Vagina (tissue), 2 donors: Measurements from ENCODE around the gene DTX4. TPM values are rescaled to one million over a fixed set of nuclear protein-coding genes. Genes with fewer than 3 reads are reported as not detected.

Source experiments
- DNase-seq, 2 donors: peaks; one replicate each; pipeline ENCODE4 v3.0.0-alpha.2; 2017; ENCODE audit errors: extremely low spot score in 2 of 2
- H3K27ac ChIP-seq: fragments of 200-600 bp; sonication (generic); one replicate; pipeline ENCODE4 v1.5.1; 2019
- H3K27me3 ChIP-seq: fragments of 200-600 bp; sonication (generic); one replicate; pipeline ENCODE4 v1.5.1; 2019
- H3K36me3 ChIP-seq, 2 donors: fragments of 200-600 bp; sonication (generic); one replicate each; pipeline ENCODE4 v1.5.1; 2017 to 2019
- H3K4me1 ChIP-seq: fragments of 200-600 bp; sonication (generic); one replicate; pipeline ENCODE4 v1.5.1; 2019
- H3K4me3 ChIP-seq, 2 donors: fragments of 200-600 bp; sonication (generic); 1 replicate in 1 of 2; 2 replicates in 1 of 2; pipeline ENCODE4 v1.5.1; 2016 to 2019
- H3K9me3 ChIP-seq: fragments of 200-600 bp; sonication (generic); one replicate; pipeline ENCODE4 v1.5.1; 2019
- POLR2A ChIP-seq, 2 donors: fragments of 450-650 bp; IDR thresholded peaks; one replicate each; pipeline ENCODE4 v1.6.1; 2017; ENCODE audit warnings: antibody characterized with exemption in 2 of 2, mild to moderate bottlenecking in 2 of 2, moderate library complexity in 2 of 2
- POLR2AphosphoS5 ChIP-seq, 2 donors: sonication (generic); formaldehyde crosslinking; IDR thresholded peaks; one replicate each; pipeline ENCODE4 v1.9.0; 2017; ENCODE audit warnings: antibody characterized with exemption in 2 of 2, mild to moderate bottlenecking in 2 of 2, low read depth in 1 of 2; ENCODE audit not compliant: insufficient read depth in 1 of 2
- intact Hi-C: fragments of 100-400 bp; cut with DNase I; formaldehyde crosslinking; loops from one replicate; pipeline ENCODE4 v1.15.1; 2023
- total RNA-seq: library from RNA; depleted of rRNA; stranded (reverse); fragments of >200 nt; gene quantifications from one replicate; pipeline ENCODE4 v1.2.3, GENCODE V29; 2016
- TF ChIP-seq, protein P1 (sequence below), 3 experiments: fragments of 450-650 bp in 2 of 3; fragments of 200-600 bp in 1 of 3; sonication (generic) in 1 of 3; IDR thresholded peaks; one replicate each; pipeline ENCODE4 v1.5.1; 2017 to 2019; ENCODE audit warnings: antibody characterized with exemption in 3 of 3, mild to moderate bottlenecking in 2 of 3, moderate library complexity in 2 of 3

The DTX4 gene
- total RNA-seq, 1 donor from 2014 or later, result 8.1 TPM

DNA sequence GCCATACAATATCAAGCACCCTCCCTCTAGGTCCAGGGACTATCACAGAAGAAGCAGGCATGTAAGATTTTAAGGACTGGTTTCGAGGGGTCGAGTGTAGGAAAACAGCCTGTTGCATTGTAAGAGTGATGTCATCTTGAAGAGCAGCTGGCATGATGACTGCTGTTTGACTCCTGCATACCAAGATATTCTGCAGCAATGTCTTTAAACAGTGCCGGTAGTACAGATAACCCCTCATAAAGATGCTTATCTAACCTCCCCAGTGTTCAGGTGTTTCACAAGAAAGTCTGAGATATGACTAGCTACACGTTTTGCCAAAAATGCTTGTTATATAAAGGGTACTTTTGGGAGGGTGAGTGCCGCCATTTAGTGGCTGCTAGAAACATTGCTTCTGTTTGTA, 17.3 kb upstream of the DTX4 start:
- Histone ChIP-seq H3K27me3 (no peaks in the 10 kb centered on the region), H3K4me1 (peaks cover 3% of the 10 kb centered on the region), H3K36me3 (no peaks in the 10 kb centered on the region), H3K27ac (no peak overlapping the region), H3K4me3 (no peak overlapping the region), H3K9me3 (no peaks in the 10 kb centered on the region)
- no peak for DNase-seq
- intact Hi-C loops, result loop anchor here (10.0 kb wide), 1 partner anchor 500 kb away; no protein-coding TSS in a partner anchor
- no peak for TF ChIP-seq POLR2A (IDR thresholded peaks at IDR 0.05)
- TF ChIP-seq, protein P1, sequence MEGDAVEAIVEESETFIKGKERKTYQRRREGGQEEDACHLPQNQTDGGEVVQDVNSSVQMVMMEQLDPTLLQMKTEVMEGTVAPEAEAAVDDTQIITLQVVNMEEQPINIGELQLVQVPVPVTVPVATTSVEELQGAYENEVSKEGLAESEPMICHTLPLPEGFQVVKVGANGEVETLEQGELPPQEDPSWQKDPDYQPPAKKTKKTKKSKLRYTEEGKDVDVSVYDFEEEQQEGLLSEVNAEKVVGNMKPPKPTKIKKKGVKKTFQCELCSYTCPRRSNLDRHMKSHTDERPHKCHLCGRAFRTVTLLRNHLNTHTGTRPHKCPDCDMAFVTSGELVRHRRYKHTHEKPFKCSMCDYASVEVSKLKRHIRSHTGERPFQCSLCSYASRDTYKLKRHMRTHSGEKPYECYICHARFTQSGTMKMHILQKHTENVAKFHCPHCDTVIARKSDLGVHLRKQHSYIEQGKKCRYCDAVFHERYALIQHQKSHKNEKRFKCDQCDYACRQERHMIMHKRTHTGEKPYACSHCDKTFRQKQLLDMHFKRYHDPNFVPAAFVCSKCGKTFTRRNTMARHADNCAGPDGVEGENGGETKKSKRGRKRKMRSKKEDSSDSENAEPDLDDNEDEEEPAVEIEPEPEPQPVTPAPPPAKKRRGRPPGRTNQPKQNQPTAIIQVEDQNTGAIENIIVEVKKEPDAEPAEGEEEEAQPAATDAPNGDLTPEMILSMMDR (IDR thresholded peaks at IDR 0.05), result no peak
- TF ChIP-seq POLR2AphosphoS5 (IDR thresholded peaks at IDR 0.05; ENCODE audit: insufficient read depth in 1 of 2, low read depth in 1 of 2), result no peak

DNA sequence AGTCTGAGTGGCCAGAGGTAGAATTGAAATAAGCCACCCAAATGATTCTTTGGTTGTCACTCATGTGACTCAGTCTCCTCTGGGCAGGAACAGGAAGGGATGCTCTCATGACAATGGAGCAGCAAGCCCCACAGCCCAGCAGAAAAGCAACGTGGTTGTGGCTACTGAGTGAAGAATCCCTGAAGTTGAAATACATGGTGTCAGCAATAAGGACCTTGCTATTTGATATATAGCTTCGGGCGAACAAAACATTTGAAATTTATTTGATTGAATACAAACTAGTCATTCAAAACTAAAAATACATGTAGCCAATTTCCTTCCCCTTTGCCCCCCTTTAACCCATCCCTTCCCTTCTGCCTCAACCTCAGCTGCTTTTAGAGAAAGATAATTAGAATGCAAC, 14.5 kb upstream of the DTX4 start:
- DNase-seq, result peak in 1 of 2 donors; percentile 32
- intact Hi-C loops, result loop anchor here (10.0 kb wide), 1 partner anchor 503 kb away; no protein-coding TSS in a partner anchor
- no peaks in the 10 kb centered on the region for H3K36me3 ChIP-seq
- no peaks in the 10 kb centered on the region for H3K27me3 ChIP-seq
- no peak overlapping the region for H3K27ac ChIP-seq
- H3K4me3 ChIP-seq, result no peak overlapping the region
- peaks cover 3% of the 10 kb centered on the region for H3K4me1 ChIP-seq
- no peaks in the 10 kb centered on the region for H3K9me3 ChIP-seq
- TF ChIP-seq, protein P1 (IDR thresholded peaks at IDR 0.05), result no peak
- TF ChIP-seq POLR2A (IDR thresholded peaks at IDR 0.05) (no peak), POLR2AphosphoS5 (IDR thresholded peaks at IDR 0.05; ENCODE audit: insufficient read depth in 1 of 2, low read depth in 1 of 2) (no peak)

DNA sequence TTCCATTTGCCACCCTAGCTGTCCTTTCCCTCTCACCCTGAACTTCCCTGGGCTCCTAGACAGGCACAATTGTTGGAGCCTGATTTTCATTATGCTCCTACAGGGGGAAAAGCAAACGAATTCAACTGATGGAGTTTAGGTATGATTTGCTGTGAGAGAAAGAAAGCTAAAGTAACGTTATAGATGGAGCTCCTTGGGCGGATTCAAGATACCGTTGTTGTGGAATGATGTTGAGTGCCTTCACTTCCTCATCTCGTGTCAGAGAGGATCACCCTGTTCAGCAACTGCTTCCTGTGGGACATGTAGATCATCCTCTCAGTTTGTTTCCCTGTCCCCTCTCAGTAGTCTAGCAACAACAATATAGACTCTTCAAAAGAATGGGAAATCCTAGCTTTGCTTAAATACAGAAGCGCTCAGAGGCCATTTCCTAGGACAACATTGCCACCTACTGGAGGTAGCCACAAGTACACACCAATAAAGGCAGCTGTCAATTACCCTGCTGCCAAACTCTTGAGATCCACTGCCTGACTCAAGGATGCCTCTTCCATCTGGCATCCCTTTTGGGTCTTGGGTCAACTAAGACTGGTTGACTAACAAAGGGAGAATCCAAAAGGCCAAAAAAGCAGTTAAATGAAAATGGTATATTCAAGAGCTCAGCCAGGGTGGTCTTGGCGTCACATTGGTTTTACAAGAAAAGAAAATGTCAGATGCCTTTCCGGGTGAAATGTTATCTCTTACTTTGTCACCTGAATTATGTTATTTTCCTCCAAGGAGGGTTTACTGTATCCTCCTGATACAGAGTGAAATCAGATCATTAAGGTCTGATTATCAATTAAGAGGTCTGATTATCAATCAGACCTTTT, 13.5 kb upstream of the DTX4 start:
- intact Hi-C loops, result loop anchor here (2.0 to 10.0 kb wide), 2 partner anchors 62 to 504 kb away; no protein-coding TSS in a partner anchor
- no peak for DNase-seq

DNA sequence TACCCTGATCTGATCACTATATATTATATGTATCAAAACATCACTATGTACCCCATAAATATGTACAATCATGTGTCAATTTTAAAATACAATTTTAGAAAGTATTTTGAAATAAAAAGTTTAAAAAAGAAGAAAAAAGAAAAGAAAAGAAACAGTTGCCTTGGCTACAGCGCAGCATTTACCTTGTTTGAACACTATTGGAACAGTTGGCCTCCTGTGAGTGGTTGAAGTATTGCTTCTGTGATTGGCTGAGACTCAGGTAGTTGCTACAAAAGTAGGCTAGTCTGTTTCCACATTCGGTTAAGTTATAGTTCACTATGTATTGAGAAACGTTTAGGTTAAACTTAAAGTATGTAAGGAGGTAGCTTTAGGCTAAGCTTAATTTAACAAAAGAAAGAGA, 7.9 kb upstream of the DTX4 start:
- intact Hi-C loops, result no loop called here
- Histone ChIP-seq H3K27me3 (no peaks in the 10 kb centered on the region), H3K36me3 (no peaks in the 10 kb centered on the region), H3K4me3 (no peak overlapping the region), H3K27ac (no peak overlapping the region), H3K9me3 (no peaks in the 10 kb centered on the region), H3K4me1 (no peaks in the 10 kb centered on the region)
- TF ChIP-seq, protein P1 (IDR thresholded peaks at IDR 0.05), result no peak
- TF ChIP-seq POLR2AphosphoS5 (IDR thresholded peaks at IDR 0.05; ENCODE audit: insufficient read depth in 1 of 2, low read depth in 1 of 2), result no peak
- TF ChIP-seq POLR2A (IDR thresholded peaks at IDR 0.05), result no peak
- no peak for DNase-seq

More for the DNA sequence above, 13.5 kb upstream of the DTX4 start:
- Histone ChIP-seq H3K36me3 (no peaks in the 10 kb centered on the region), H3K4me1 (peaks cover 3% of the 10 kb centered on the region), H3K9me3 (no peaks in the 10 kb centered on the region), H3K27ac (no peak overlapping the region), H3K27me3 (no peaks in the 10 kb centered on the region), H3K4me3 (no peak overlapping the region)
- TF ChIP-seq POLR2AphosphoS5 (IDR thresholded peaks at IDR 0.05; ENCODE audit: insufficient read depth in 1 of 2, low read depth in 1 of 2), result no peak
- TF ChIP-seq, protein P1 (IDR thresholded peaks at IDR 0.05), result peak; percentile 35 to 79 (median 66)
- no peak for TF ChIP-seq POLR2A (IDR thresholded peaks at IDR 0.05)
